Keratinocyte (primary cell): ENCODE results near the gene DSCAML1. TPM values are rescaled to one million over a fixed set of nuclear protein-coding genes. Genes with fewer than 3 reads are reported as not detected.

Experiments
- DNase-seq: peaks from one replicate; pipeline ENCODE4 v3.0.0-alpha.2; 2011; ENCODE audit warnings: low read depth, missing footprints, low spot score
- FAIRE-seq: peaks from 2 replicates; lab custom pipeline; 2011; peaks lifted over from hg19 to GRCh38; lab: Jason Lieb, UNC
- H2AFZ ChIP-seq: 2 replicates; pipeline ENCODE4 v1.6.0; 2012; ENCODE audit warnings: low read length, control low read depth, inconsistent platforms; ENCODE audit not compliant: control insufficient read depth
- H3K27ac ChIP-seq: 2 replicates; pipeline ENCODE4 v1.5.1; 2011; ENCODE audit warnings: low read length; ENCODE audit not compliant: control insufficient read depth, insufficient read depth
- H3K27me3 ChIP-seq: 3 replicates; pipeline ENCODE4 v1.6.0; 2011; ENCODE audit warnings: low read length; ENCODE audit not compliant: control insufficient read depth, insufficient read depth; ENCODE audit errors: extremely low read depth
- H3K36me3 ChIP-seq, 2 experiments: 2 replicates in 1 of 2; 3 replicates in 1 of 2; pipeline ENCODE4 v1.5.1; 2011; ENCODE audit warnings: low read length in 2 of 2, mild to moderate bottlenecking in 1 of 2; ENCODE audit not compliant: control insufficient read depth in 2 of 2, insufficient read depth in 2 of 2; ENCODE audit errors: extremely low read depth in 1 of 2
- H3K4me1 ChIP-seq: 3 replicates; pipeline ENCODE4 v1.5.1; 2011; ENCODE audit warnings: low read length; ENCODE audit not compliant: control insufficient read depth, insufficient read depth; ENCODE audit errors: extremely low read depth
- H3K4me2 ChIP-seq: 3 replicates; pipeline ENCODE4 v1.6.0; 2011; ENCODE audit warnings: low read depth, low read length; ENCODE audit not compliant: control insufficient read depth, insufficient read depth; ENCODE audit errors: extremely low read depth
- H3K4me3 ChIP-seq, 3 experiments: fragments of 200-600 bp in 1 of 3; sonication (generic) in 1 of 3; 2 replicates in 2 of 3; 3 replicates in 1 of 3; pipeline ENCODE4 v1.5.1; 2011 to 2016; ENCODE audit warnings: low read length in 3 of 3, mild to moderate bottlenecking in 3 of 3, control low read depth in 2 of 3, inconsistent platforms in 1 of 3, low read depth in 1 of 3, mixed read lengths in 1 of 3, mixed run types in 1 of 3, moderate library complexity in 1 of 3; ENCODE audit not compliant: control insufficient read depth in 2 of 3, insufficient read depth in 2 of 3; ENCODE audit errors: extremely low read depth in 1 of 3
- H3K79me2 ChIP-seq: 2 replicates; pipeline ENCODE4 v1.6.0; 2012; ENCODE audit warnings: low read length; ENCODE audit not compliant: control insufficient read depth, insufficient read depth
- H3K9ac ChIP-seq: 3 replicates; pipeline ENCODE4 v1.6.0; 2011; ENCODE audit warnings: low read length; ENCODE audit not compliant: control insufficient read depth, insufficient read depth; ENCODE audit errors: extremely low read depth
- H3K9me1 ChIP-seq: 3 replicates; pipeline ENCODE4 v1.6.0; 2011; ENCODE audit warnings: low read length; ENCODE audit not compliant: control insufficient read depth, insufficient read depth; ENCODE audit errors: extremely low read depth
- H3K9me3 ChIP-seq: 2 replicates; pipeline ENCODE4 v1.5.1; 2012; ENCODE audit warnings: low read depth, low read length; ENCODE audit not compliant: control insufficient read depth
- H4K20me1 ChIP-seq: 3 replicates; pipeline ENCODE4 v1.6.0; 2011; ENCODE audit warnings: low read length; ENCODE audit not compliant: control insufficient read depth, insufficient read depth; ENCODE audit errors: extremely low read depth
- CTCF ChIP-seq, 3 experiments: IDR thresholded peaks in 1 of 3; conservative IDR thresholded peaks in 1 of 3; optimal IDR thresholded peaks in 1 of 3; 2 replicates in 2 of 3; 3 replicates in 1 of 3; pipeline versions ENCODE3 to v1.5.1; 2011; ENCODE audit warnings: low read length in 3 of 3, mild to moderate bottlenecking in 3 of 3, moderate library complexity in 2 of 3, control low read depth in 1 of 3, inconsistent platforms in 1 of 3; ENCODE audit not compliant: insufficient read depth in 2 of 3; ENCODE audit errors: extremely low read depth in 1 of 3
- EZH2 ChIP-seq: IDR thresholded peaks from one replicate; pipeline ENCODE4 v1.6.1; 2012; ENCODE audit warnings: inconsistent platforms, mild to moderate bottlenecking, low read length, moderate library complexity
- dilution Hi-C: fragments of 300-500 bp; cut with MboI; formaldehyde crosslinking; loops from one replicate; pipeline ENCODE4 v1.7.0; 2020; ENCODE audit warnings: low sequenced_read_pairs; ENCODE audit not compliant: extremely low pct_ligation_motif_present
- polyA plus RNA-seq, 5 experiments: library from polyadenylated mRNA; depleted of rRNA in 3 of 5; stranded (reverse) in 3 of 5; stranded (forward) in 1 of 5; unstranded in 1 of 5; fragments of >200 nt; gene quantifications; 1 replicate in 1 of 5; 2 replicates in 3 of 5; 3 replicates in 1 of 5; pipeline versions ENCODE4 v1.2.1 to v1.2.3, GENCODE V29; 2011 to 2012; ENCODE audit warnings: missing spikeins in 2 of 5, low read depth in 1 of 5, low replicate concordance in 1 of 5

DSCAML1 gene
- polyA plus RNA-seq, 1 donor (not counting 4 experiments of a cell fraction or from before 2014, with no cell fraction given) = not detected

- Histone ChIP-seq H3K4me1 (no peaks in the 10 kb centered on the region), H3K9me1 (no peaks in the 10 kb centered on the region), H4K20me1 (no peaks in the 10 kb centered on the region), H3K4me2 (no peak overlapping the region), H2AFZ (no peak overlapping the region), H3K4me3 (no peak overlapping the region), H3K9me3 (no peaks in the 10 kb centered on the region), H3K27ac (no peak overlapping the region), H3K27me3 (peaks cover 11% of the 10 kb centered on the region), H3K36me3 (no peaks in the 10 kb centered on the region), H3K79me2 (no peaks in the 10 kb centered on the region), H3K9ac (no peak overlapping the region)
- DNase-seq (no peak), FAIRE-seq (no peak)
- dilution Hi-C loops = no loop called here
- TF ChIP-seq CTCF (optimal IDR thresholded peaks at IDR 0.05 in 1 of 3, IDR thresholded peaks at IDR 0.05 in 1 of 3, conservative IDR thresholded peaks at IDR 0.05 in 1 of 3; ENCODE audit: extremely low read depth in 1 of 3, insufficient read depth in 2 of 3, low read length in 3 of 3) = no peak
These were observed 45.9 kb downstream of the DSCAML1 start for GRCh38 chr11:117750916-117751662.

DNA sequence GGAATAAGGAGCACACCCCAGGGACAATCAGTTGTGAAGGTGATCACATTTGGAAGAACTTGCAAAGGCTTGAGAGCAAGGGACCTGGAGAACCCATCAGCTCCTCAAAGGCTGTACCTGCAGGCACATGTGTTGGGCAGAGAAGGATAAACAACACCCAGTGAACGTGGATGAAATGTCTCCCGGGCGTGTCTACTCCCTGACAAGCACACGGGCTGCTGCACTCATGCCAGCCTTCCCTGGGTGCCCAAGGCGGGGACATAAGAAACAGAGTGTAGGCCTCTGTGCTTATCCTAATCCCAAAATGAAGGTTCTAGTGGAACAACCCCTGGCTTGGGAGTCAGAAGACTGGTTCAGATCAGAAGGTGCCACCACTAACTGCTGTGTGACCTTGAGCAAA, 46.7 kb downstream of the DSCAML1 start:
- FAIRE-seq = no peak
- dilution Hi-C loops = no loop called here
- peaks cover 11% of the 10 kb centered on the region for H3K27me3 ChIP-seq

More for the DNA sequence above, 46.7 kb downstream of the DSCAML1 start:
- H2AFZ ChIP-seq = no peak overlapping the region
- DNase-seq = no peak
- H3K9me1 ChIP-seq = no peaks in the 10 kb centered on the region
- no peaks in the 10 kb centered on the region for H3K4me1 ChIP-seq
- no peaks in the 10 kb centered on the region for H3K36me3 ChIP-seq
- no peak overlapping the region for H3K4me2 ChIP-seq
- no peaks in the 10 kb centered on the region for H3K79me2 ChIP-seq
- TF ChIP-seq CTCF (optimal IDR thresholded peaks at IDR 0.05 in 1 of 3, IDR thresholded peaks at IDR 0.05 in 1 of 3, conservative IDR thresholded peaks at IDR 0.05 in 1 of 3; ENCODE audit: extremely low read depth in 1 of 3, insufficient read depth in 2 of 3, low read length in 3 of 3) (no peak), EZH2 (no peak)
- H3K27ac ChIP-seq = no peak overlapping the region
- no peak overlapping the region for H3K4me3 ChIP-seq
- no peak overlapping the region for H3K9ac ChIP-seq
- no peaks in the 10 kb centered on the region for H3K9me3 ChIP-seq
- no peaks in the 10 kb centered on the region for H4K20me1 ChIP-seq
